Endodermal cell (in vitro differentiated cells): ENCODE data around the gene POLA2. TPM values are rescaled to one million over a fixed set of nuclear protein-coding genes. Genes with fewer than 3 reads are reported as not detected.
A peak's percentile ranks its signal among the peaks of the same experiment; 100 is the strongest.
"Not testable (repeated sequence)": the region's sequence is repeated elsewhere in the genome, so short reads cannot be mapped to it uniquely, and the experiment has no call there.

Experiments
- DNase-seq: peaks from one replicate; pipeline ENCODE4 v3.0.0-alpha.2; 2017
- H3K27ac ChIP-seq: 2 replicates; pipeline ENCODE4 v1.5.1; 2013; ENCODE audit warnings: mild to moderate bottlenecking, low read depth, low read length, moderate library complexity
- H3K27me3 ChIP-seq: 2 replicates; pipeline ENCODE4 v1.6.1; 2013; ENCODE audit warnings: mild to moderate bottlenecking, low read length, moderate library complexity; ENCODE audit not compliant: insufficient read depth, control insufficient read depth, poor library complexity, severe bottlenecking
- H3K36me3 ChIP-seq: 2 replicates; pipeline ENCODE4 v1.7.0; 2013; ENCODE audit warnings: mild to moderate bottlenecking, low read length, moderate library complexity; ENCODE audit not compliant: control insufficient read depth, insufficient read depth
- H3K4me1 ChIP-seq: one replicate; pipeline ENCODE4 v1.7.0; 2013; ENCODE audit warnings: low read length; ENCODE audit not compliant: control insufficient read depth, insufficient read depth
- H3K4me3 ChIP-seq: 2 replicates; pipeline ENCODE4 v1.5.1; 2013; ENCODE audit warnings: mild to moderate bottlenecking, low read length, moderate library complexity
- H3K9ac ChIP-seq: 2 replicates; pipeline ENCODE4 v1.6.1; 2013; ENCODE audit warnings: mild to moderate bottlenecking, low read length, moderate library complexity; ENCODE audit not compliant: poor library complexity, severe bottlenecking; ENCODE audit errors: extremely low read depth
- H3K9me3 ChIP-seq: 2 replicates; pipeline ENCODE4 v1.6.1; 2013; ENCODE audit warnings: mild to moderate bottlenecking, low read length, moderate library complexity; ENCODE audit not compliant: control insufficient read depth
- H3K27ac Mint-ChIP-seq: 2 replicates; pipeline ENCODE4 v1.8.0; 2020; ENCODE audit warnings: mixed read lengths
- H3K27me3 Mint-ChIP-seq: 2 replicates; pipeline ENCODE4 v1.8.0; 2021; ENCODE audit warnings: mild to moderate bottlenecking, mixed read lengths; ENCODE audit not compliant: insufficient read depth
- H3K36me3 Mint-ChIP-seq: 2 replicates; pipeline ENCODE4 v1.8.0; 2020; ENCODE audit warnings: low read depth, mixed read lengths
- H3K4me1 Mint-ChIP-seq: 2 replicates; pipeline ENCODE4 v1.8.0; 2020; ENCODE audit warnings: mixed read lengths
- H3K4me3 Mint-ChIP-seq: 2 replicates; pipeline ENCODE4 v1.8.0; 2020; ENCODE audit warnings: mild to moderate bottlenecking, moderate library complexity, mixed read lengths
- H3K9me3 Mint-ChIP-seq: 2 replicates; pipeline ENCODE4 v1.8.0; 2020; ENCODE audit warnings: mild to moderate bottlenecking, mixed read lengths
- CTCF ChIP-seq: fragments of 200-600 bp; sonication (generic); conservative IDR thresholded peaks from 2 replicates; pipeline ENCODE4 v1.5.0; 2021; ENCODE audit warnings: antibody characterized with exemption, mild to moderate bottlenecking
- WGBS, 2 experiments: methylation state at CpG; one replicate each; pipeline versions ENCODE4 v1.1.5 to v1.1.7; 2013; ENCODE audit warnings: missing lambda C conversion rate in 2 of 2, mixed read lengths in 1 of 2; ENCODE audit not compliant: insufficient coverage in 1 of 2, insufficient read length in 1 of 2; 5-methylcytosine and 5-hydroxymethylcytosine counted together
- total RNA-seq, 2 donors: library from RNA; stranded (reverse); fragmentation: NEBNext Ultra II Directional in 1 of 2; extraction: Animal tissue kit (Norgen Biotek cat#: 25700) in 1 of 2; gene quantifications; 2 replicates in 1 of 2; 3 replicates in 1 of 2; pipeline ENCODE4 v1.2.1, GENCODE V29; 2021

Gene POLA2
- total RNA-seq, 2 donors from 2014 or later, result 42.2 to 65.0 TPM

GRCh38 chr11:65262776-65263175 is 1.0 kb downstream of the POLA2 start:
- Histone ChIP-seq H3K36me3 (peaks cover 16% of the 10 kb centered on the region), H3K4me3 (peak overlapping the region; percentile 86), H3K9me3 (no peaks in the 10 kb centered on the region), H3K27ac (no peak overlapping the region), H3K9ac (peak overlapping the region; percentile 93), H3K27me3 (no peaks in the 10 kb centered on the region), H3K4me1 (no peaks in the 10 kb centered on the region)
- no peak for DNase-seq
- H3K4me1 Mint-ChIP-seq, result peaks cover 16% of the 10 kb centered on the region
- TF ChIP-seq CTCF, result no peak
- peaks cover 6% of the 10 kb centered on the region for H3K9me3 Mint-ChIP-seq
- peaks cover 22% of the 10 kb centered on the region for H3K36me3 Mint-ChIP-seq
- no peak overlapping the region for H3K27ac Mint-ChIP-seq
- H3K27me3 Mint-ChIP-seq, result no peaks in the 10 kb centered on the region
- WGBS, 2 experiments, result 74 to 75% methylated on average over 4 to 6 of the region's 6 CpGs
- H3K4me3 Mint-ChIP-seq, result peak overlapping the region; percentile 85

- DNase-seq, H3K9ac ChIP-seq, H3K27me3 ChIP-seq, H3K27me3 Mint-ChIP-seq, H3K4me3 ChIP-seq, H3K9me3 ChIP-seq, H3K4me1 ChIP-seq, H3K27ac ChIP-seq, H3K4me3 Mint-ChIP-seq, H3K9me3 Mint-ChIP-seq, H3K27ac Mint-ChIP-seq: not testable (repeated sequence)
- peaks cover 28% of the 10 kb centered on the region for H3K36me3 ChIP-seq
- 96 to 97% methylated on average over 11 of the region's 11 CpGs for WGBS, 2 experiments
- Mint-ChIP-seq H3K4me1 (peaks cover 16% of the 10 kb centered on the region), H3K36me3 (peaks cover 34% of the 10 kb centered on the region)
These were observed 3.0 kb downstream of the POLA2 start for GRCh38 chr11:65264747-65265146.

- Mint-ChIP-seq H3K4me3 (no peak overlapping the region), H3K27ac (no peak overlapping the region), H3K27me3 (no peaks in the 10 kb centered on the region), H3K36me3 (peaks cover 45% of the 10 kb centered on the region), H3K9me3 (no peaks in the 10 kb centered on the region), H3K4me1 (peaks cover 10% of the 10 kb centered on the region)
- peaks cover 43% of the 10 kb centered on the region for H3K36me3 ChIP-seq
- no peak overlapping the region for H3K4me3 ChIP-seq
- no peak for DNase-seq
- no peaks in the 10 kb centered on the region for H3K27me3 ChIP-seq
- no peaks in the 10 kb centered on the region for H3K9me3 ChIP-seq
- H3K27ac ChIP-seq, result no peak overlapping the region
- H3K9ac ChIP-seq, result no peak overlapping the region
- 94 to 100% methylated on average over 1 to 2 of the region's 2 CpGs for WGBS, 2 experiments
- no peak for TF ChIP-seq CTCF
- H3K4me1 ChIP-seq, result no peaks in the 10 kb centered on the region
These were observed 4.4 kb downstream of the POLA2 start for GRCh38 chr11:65266210-65266609.
